ENCODE data around the gene RTL9.

RTL9 gene

GRCh38 chrX:110406822-110407221, 48.2 kb downstream of the RTL9 start:
- H3K27ac ChIP-seq (ENCODE audit: low read depth, low read length, severe bottlenecking): no peak overlapping the region
- no peak overlapping the region for H3K4me3 ChIP-seq (ENCODE audit: extremely low read depth, insufficient read depth, low read length, poor library complexity, severe bottlenecking)
- H3K4me1 ChIP-seq (ENCODE audit: control insufficient read depth, insufficient read depth, low read length, poor library complexity, severe bottlenecking): peaks cover 40% of the 10 kb centered on the region
- H3K36me3 ChIP-seq (ENCODE audit: control insufficient read depth, insufficient read depth, low read length): no peaks in the 10 kb centered on the region
- WGBS, 2 experiments (ENCODE audit: insufficient coverage in 2 of 2): no CpG with 5 or more reads among the region's 4 CpGs
- no peaks in the 10 kb centered on the region for H3K9me3 ChIP-seq (ENCODE audit: control insufficient read depth, low read length)

GRCh38 chrX:110407910-110408545, 49.4 kb downstream of the RTL9 start:
- H3K27ac ChIP-seq (ENCODE audit: low read depth, low read length, severe bottlenecking): no peak overlapping the region
- 64% methylated on average over 2 of the region's 5 CpGs; no CpG with 5 or more reads in 1 of the 2 experiments for WGBS, 2 experiments (ENCODE audit: insufficient coverage in 2 of 2)
- H3K9me3 ChIP-seq (ENCODE audit: control insufficient read depth, low read length): no peaks in the 10 kb centered on the region
- H3K4me1 ChIP-seq (ENCODE audit: control insufficient read depth, insufficient read depth, low read length, poor library complexity, severe bottlenecking): peaks cover 35% of the 10 kb centered on the region
- no peak overlapping the region for H3K4me3 ChIP-seq (ENCODE audit: extremely low read depth, insufficient read depth, low read length, poor library complexity, severe bottlenecking)
- H3K36me3 ChIP-seq (ENCODE audit: control insufficient read depth, insufficient read depth, low read length): no peaks in the 10 kb centered on the region
